HG03039 (cell line): Measurements from ENCODE around the gene CSTF1.
"Not testable (repeated sequence)": the region's sequence is repeated elsewhere in the genome, so short reads cannot be mapped to it uniquely, and the experiment has no call there.

Experiments used
- ATAC-seq: cut with Tn5 transposase; IDR thresholded peaks from one replicate; pipeline ENCODE4 v1.9.1; 2021; ENCODE audit warnings: mild to moderate bottlenecking, moderate library complexity; ENCODE audit not compliant: unreplicated experiment

The CSTF1 gene

DNA sequence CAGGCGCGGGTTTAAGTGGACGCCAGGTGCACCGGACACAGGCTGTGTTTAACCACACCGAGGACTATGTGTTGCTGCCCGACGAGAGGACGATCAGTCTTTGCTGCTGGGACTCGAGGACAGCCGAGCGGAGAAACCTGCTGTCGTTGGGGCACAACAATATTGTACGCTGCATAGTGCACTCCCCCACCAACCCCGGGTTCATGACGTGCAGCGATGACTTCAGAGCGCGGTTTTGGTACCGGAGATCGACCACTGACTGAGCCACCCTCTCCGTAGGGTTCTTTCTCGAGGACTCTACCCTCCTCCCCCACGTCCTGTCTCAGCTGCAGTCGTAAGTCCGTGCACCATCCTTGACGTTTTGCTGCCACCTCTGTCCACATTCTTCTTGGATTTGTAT, 11.0 kb downstream of the CSTF1 start:
- ATAC-seq: no peak

DNA sequence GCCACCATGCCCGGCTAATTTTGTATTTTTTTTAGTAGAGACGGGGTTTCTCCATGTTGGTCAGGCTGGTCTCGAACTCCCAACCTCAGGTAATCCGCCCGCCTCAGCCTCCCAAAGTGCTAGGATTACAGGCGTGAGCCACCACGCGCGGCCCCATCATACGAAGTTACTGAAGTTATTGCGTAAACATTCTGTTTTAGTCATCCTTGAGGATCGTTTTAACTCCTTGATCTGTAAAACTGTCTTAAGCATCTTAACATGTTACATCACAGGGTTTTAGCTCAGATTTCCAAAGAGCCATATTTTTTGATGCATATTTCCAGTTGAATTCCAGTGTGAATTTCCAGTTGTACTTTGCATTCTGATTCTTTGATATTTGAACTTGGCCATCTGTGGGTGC, 12.9 kb downstream of the CSTF1 start:
- ATAC-seq: not testable (repeated sequence)

DNA sequence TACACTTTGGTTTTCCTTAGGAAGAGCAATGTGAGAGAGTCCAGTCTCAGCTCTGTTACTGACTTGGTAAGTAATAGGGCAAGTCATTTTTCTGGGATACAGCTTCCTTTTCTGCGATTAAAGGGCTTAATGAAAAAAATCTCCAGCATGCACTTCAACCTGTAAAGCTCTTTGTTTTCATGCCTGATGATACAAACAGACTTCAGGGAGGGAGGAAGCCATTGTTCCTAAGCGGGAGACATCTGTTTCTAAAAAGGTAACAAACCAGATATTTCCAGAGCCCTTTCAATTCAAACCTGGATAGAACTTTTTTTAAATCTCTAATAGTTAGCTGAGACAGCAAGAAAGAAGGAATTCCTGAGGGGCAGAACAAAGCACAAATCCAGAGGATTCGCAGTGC, 14.5 kb downstream of the CSTF1 start:
- ATAC-seq: no peak

DNA sequence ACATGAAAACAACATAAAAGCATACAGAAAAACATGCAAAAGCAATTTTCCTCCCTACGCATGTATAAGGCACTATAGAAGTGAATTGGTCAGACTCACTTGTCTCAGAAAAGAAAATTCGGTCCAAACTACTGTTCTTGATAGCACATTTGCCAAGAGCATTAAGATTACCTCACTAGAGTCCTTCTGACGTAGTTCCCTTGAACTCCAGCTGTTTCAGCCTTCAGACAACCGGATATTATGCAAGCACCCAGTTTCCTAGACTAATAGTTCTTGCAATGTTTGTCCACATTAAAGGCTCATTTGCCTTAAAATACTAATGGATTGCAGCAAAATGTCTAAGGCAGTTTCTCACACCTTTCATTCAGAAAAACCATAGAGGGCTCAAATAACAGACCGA, 17.1 kb downstream of the CSTF1 start:
- ATAC-seq: no peak

DNA sequence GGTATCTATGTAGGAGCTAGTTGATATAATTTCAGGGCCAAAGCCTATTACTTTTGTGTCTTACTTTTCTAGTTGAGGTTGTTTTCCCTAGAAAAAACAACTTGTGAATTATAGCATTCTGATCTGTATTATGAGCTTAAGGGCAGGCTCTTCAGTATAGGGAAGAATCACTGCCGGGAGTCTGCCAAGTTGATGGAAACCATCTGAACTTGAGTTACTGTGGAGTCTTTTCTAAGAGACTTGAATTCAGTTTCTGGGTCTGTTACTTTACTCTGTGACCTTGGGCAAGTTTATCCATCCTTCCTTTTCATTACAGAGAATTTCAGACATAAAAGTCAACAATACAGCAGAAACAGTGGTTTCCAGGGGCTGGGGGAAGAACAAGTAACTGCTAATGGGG, 17.5 kb downstream of the CSTF1 start:
- ATAC-seq: no peak

DNA sequence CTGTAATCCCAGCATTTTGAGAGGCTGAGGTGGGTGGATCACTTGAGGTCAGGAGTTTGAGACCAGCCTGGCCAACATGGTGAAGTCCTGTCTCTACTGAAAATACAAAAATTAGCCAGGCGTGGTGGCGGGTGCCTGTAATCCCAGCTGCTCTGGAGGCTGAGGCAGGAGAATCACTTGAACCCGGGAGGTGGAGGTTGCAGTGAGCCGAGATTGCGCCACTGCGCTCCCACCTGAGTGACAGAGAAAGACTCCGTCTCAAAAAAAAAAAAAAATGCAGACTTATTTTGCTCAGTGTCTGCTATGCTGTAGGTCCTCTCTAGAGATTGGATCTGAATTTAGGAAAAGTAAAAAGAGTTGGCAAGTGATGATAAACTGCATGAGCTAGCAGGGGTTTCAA, 18.8 kb downstream of the CSTF1 start:
- ATAC-seq: not testable (repeated sequence)

DNA sequence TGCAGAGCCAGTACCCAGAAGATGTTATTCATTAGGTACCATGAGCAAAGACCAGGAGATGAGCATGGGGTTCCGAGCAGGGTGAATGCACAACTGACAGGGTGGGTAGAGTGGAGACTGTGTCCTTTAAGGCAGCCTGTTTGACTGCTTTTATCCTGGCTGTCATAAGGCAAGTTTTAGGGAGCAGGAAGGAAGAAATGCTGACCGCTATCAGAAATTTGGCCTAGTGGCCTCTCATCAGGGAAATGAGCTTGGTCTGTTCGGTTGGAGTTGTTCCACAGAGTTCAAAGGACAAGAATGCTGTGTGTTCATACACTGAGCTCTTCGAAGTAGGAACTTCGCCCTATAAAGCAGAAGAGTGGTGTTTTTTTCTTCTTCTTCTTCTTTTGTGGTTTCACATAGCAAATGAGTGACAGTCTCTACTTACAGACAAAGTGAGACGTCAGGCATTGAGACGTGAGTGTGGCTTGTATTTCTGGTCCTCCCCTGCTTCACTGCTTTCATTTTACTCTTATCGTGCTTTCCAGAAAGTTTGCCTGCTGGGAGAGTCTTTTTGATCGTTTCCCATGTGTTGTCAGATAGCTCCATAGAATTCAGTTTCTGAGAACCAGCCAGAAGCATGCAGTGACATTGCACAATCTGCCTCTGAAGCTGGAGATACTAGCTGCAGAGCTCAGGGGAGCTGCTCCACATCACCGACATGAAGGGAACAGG, 19.5 kb downstream of the CSTF1 start, which contains the start of gene CASS4:
Gene CASS4 (plus strand): TSS at position 502 of the 714 bp plus-strand sequence. CDS start 199 bp downstream, at position 701.
- no peak for ATAC-seq

DNA sequence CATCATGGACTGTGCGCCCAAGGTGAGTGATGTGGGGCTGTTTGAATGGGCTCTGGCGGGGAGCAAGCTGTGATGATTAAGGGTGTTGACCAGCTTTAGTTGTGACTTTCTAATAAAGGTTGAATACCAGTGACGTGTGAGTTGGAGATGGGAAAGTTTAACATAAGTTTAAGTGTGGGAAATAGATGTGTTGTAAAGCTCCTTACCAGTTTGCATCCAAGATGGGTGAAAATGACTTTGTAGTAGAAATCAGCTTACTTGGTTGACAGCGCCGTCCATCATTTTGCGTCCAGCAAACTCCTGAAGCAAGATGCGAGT, 20.0 kb downstream of the CSTF1 start:
- ATAC-seq: no peak

DNA sequence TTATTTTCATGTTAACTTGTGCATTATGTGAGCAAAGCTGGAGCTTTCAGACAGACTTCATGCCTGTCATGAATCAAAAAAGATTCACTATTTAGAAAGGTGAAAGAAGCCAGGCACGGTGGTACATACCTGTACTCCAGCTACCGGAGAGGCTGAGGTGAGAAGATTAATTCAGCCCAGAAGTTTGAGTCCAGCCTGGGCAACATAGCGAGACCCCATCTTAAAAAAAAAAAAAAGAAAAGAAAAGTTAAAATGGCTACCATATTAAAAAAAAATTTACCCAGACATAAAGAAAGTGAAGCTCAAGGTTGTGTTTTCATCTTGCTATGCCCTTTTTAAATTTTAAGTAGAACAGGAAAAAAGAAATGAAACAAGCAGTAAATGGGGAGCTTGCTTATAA, 20.5 kb downstream of the CSTF1 start:
- ATAC-seq: no peak

DNA sequence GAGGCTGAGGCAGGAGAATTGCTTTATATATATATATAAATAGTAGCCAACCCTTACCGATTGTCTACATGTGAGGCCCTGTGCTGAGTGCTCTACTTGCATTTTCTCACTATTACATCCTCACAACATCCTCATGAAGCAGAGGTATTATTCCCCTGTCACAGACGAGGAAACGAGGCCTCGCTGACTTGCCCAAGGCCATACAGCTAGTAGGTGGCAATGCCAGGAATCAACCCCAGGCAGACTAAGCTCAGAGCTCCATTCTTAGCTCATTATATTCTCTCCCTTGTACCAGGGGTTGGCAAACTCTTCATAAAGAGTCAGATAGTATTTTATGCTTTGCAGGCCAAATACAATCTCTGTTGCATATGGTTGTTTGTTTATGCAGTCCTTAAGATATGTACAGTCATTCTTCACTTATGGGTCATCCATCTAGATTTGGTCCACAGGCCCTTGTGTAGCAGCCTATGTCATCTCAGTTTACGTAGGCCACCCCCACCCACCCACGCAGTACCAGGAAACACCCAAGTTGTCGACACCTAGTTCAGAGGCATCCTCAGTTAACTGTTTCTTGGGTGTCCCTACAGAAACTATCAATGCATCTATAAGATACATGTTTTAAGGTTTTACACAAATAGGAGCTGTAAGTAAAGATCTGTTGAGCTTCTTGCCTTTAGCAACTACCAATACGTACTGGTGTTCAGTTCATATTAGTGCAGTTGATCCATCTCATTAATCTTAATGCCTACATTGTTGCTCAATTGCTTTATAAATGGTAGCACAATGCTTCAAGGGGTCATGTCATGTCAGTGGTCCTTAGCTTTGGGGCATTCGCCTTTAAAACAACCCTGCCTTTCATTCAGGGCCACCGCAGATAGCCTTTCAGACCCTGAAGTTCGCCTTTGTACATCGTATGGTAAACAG, 22.7 kb downstream of the CSTF1 start:
- ATAC-seq: no peak

DNA sequence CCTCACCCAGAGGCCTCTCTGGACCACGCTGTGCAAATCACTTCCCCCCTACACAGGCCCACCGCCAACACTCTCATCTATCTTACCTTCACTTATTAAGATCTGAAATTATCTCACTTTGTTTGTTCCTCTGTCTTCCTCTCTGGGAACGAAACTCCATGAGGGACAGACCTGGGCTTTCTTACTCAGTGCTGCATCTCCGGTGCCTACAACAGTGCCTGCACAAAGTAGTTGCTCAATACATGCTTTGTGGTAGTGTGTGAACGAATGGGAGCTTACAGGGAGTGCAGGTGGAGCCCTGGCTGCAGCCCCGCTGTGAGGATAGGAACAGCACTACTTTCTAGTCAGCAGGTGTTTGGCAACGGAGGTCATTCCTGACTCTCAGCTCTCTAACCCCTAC, 25.0 kb downstream of the CSTF1 start:
- no peak for ATAC-seq

DNA sequence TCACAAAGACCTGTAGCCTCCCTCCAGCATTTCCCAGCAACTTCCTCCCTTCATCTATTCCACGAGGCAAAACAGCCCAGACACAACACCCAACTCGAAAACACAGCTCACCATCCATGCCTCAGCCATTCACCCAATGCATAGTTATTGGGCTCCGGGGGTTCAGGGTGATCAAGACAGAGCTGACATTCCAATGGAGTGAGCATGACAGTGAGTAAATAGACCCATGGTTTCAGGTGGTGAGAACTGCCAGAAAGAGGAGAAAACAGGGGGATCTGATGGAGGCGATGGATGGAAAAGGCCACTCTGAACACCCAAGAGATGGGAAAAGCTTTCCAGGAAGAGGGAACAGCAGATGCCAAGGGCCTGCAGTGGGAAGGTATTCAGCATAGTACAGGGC, 25.5 kb downstream of the CSTF1 start:
- ATAC-seq: no peak

DNA sequence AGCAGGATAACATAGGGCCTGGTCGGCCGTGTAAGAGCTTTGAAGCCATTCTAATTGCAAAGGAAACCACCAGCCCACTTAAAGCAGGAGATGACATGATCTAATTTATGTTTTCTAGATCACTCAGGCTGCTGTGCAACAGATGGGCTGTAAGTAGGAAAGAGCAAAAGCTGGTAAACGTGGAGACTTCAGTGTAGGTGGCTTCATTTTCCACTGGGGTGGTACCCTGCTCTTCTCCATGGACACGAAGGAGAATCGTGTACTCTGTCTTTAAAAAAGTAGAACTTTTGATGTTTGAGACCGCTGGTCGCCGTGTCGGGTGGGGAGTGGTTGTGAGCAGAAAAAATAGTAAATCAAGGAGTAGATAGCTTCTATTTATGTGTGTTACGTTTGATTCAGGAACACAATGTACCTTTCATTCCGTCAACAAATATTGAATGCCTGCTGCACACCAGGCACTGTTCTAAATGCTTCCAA, 26.0 kb downstream of the CSTF1 start:
- ATAC-seq: no peak

DNA sequence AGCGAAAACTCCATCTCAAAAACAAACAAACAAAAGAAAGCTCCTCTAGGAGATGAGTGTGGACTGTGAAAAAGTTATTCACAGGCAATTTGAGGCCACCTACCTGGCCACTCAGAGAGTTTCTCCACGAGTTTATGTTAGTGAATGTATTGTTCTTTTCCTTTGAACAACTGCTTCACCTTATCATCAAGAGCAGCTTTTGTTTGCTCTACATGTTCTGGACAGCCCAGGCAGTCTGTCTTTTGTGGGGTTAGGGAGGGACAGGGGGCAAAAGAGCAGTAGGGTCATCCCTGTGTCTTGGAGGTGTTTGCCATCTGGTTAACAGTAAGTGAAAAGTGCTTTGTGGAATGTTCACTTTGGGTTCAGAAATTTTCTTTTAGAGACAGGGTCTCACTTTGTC, 27.6 kb downstream of the CSTF1 start:
- no peak for ATAC-seq

DNA sequence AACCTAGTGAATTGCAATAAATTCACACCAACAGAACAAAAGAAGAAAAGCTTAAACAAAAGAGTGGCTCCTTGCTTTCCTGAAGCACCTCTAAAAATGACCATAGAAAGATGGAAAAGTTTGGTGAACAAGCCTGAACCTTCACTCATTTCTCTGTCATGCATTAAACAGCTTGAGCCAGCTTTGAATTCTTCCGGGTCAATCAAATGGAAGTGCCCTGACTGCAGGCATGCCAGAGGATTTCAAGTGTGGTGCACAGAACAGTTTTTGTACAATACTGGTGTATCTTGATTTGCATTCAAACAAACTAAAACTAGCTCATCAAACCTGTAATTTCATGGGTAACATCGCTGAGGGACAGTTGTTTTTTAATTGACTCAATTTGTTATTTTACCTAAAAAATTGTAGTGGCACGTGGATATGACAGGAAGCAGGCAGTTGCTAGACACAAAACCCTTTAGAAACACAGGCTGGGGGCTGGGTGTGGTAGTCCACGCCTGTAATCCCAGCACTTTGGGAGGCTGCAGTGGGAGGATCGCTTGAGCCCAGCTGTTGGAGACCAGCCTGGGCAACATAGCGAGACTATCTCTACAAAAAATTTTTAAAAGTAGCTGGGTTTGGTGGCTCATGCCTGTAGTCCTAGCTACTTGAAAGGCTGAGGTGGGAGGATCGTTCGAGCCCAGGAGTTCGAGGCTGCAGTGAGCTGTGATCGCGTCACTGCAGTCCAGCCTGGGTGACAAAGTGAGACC, 28.7 kb downstream of the CSTF1 start:
- ATAC-seq: no peak

DNA sequence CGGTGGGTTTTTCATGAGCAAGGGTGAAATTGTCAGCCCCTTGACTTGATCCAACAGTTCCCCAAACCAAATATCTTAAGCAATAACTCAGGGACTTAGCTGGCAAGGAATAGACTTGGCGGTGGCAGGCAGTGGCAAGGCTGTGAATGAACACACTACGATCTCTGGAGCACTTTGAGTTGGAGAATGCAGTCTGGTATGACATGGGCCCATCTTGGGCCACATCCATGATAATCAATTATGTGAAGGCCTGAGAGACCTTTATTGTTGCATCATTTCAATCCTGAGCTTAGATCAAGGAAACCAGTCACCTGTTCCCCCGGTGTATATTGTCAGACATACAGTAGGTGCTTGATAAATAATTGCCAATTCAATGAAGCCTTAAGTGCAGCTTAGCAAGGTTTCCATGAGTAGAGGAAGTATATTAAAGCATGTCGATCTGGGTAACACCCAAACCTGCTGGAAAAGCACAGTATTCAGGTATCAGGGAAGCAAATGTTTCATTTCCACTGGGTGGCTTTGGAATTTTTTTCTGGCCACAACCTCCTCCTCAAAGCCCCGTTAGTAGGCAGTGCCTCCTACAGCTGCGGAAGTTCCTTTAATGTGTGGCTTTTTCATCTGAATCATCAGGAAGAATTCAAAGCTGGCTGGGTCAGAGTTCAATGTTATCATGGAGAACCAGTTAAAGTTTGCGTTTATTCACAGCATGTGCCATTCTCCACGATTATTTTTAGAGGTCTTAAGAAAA, 29.8 kb downstream of the CSTF1 start:
- no peak for ATAC-seq

DNA sequence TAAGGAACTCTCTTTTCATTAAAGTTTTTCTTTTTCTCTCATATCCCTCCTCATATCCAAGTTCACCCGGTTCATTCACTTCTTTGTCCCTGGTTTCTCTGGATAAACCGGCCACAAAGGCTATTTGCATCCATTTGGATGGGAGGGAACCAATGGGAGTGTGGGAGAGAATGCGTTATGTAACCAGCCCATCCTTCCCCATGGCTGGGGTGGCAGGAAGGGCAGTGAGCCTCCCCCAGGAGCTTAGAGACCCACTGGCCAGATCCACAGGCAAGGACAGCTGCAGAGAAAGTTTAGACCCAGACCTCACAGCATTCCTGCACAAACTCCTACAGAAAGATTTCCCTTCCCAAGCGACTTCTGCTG, 30.4 kb downstream of the CSTF1 start:
- no peak for ATAC-seq

DNA sequence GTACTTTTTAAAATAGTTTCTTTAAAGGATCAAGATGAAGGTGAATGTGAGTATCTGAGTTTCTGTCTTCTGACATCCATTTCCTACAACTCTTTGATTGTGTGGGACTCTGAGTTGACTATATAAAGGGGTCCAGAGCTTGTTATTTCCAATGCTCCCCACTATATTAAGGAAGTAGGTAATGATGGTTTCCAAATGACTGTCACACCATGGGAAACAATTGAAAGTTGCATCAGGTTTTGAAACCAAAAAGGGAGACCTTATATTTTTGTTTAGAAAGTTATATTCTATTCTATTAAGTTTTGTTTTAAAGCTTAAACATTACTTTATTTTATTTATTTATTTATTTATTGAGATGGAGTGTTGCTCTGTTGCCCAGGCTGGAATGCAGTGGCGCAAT, 30.8 kb downstream of the CSTF1 start:
- ATAC-seq: no peak

DNA sequence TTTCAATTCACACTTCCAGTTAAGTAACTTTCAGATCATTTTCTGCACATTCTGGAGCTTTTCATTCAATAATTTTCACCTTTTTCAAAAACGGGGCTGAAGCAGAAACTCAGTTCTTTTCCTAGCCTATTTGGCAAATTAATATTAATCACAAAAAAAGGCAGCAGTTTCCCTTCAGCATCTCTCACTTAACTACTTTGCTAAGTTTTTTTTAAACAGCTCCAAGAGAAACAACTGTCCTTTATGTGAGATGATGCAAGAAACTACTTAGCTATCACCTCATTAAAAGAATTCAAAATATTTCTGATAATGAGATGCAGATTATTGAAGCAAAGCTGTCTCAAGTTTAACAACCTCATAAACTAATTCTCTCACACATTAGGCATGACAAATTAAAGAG, 31.4 kb downstream of the CSTF1 start:
- no peak for ATAC-seq

DNA sequence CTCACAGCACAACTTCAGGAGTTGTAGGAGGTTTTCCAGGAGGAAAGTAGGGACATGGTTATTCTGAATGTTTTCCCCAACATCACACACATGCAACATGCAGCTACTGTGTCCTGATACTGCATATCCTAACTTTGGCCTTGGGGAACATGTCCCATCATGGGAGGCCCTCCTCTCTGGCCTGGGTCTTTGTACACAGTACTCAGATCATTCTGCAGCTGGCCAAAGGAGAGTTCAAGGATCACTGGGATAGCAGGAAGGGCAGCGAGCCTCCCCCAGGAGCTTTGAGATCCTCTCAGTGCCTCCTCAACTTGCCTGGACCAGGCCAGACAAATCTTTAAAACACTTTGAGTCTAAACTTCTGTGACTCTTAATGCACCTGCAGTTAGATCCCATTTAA, 32.5 kb downstream of the CSTF1 start:
- ATAC-seq: no peak

DNA sequence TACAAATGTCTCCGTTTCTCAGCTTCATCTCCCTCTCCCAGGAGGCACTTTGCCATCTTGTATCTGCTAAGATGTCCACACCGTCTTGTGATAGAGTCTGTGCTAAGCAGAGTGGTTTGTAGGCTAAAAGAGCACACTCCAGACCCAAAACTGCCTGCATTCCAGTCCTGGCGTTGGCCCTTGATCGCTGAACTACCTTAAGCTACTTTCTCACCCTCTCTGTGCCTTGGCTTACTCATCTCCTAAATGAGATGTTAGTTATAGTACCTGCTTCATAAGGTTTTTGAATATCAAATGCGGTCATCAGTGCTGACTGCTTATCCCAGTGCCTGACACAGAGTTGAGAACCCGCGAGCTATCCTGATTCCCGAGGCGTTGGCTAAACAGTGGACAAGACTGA, 33.6 kb downstream of the CSTF1 start:
- no peak for ATAC-seq
